ENCODE data around the gene ZNRF3.

GRCh38 chr22:28935140-28935539 lies 51.8 kb downstream of the ZNRF3 start:
- TF ChIP-seq SUZ12 (IDR thresholded peaks at IDR 0.05; ENCODE audit: extremely low read depth, insufficient read depth, insufficient read length) (no peak), YY1 (IDR thresholded peaks at IDR 0.05; ENCODE audit: insufficient read depth, insufficient read length) (no peak), ZNF274 (IDR thresholded peaks at IDR 0.05; ENCODE audit: low read depth, low read length) (no peak)

Measured in NT2/D1 (cell line).